HCT116 (cell line): ENCODE results near the gene TAS2R46.

Experiments used
- EZH2 ChIP-seq: fragments of 200-600 bp; sonication (generic); IDR thresholded peaks from 2 replicates; pipeline ENCODE4 v1.6.1; 2017; ENCODE audit warnings: antibody characterized with exemption, mixed run types
- EZH2phosphoT487 ChIP-seq: fragments of 200-600 bp; IDR thresholded peaks from 2 replicates; pipeline ENCODE4 v1.6.1; 2018; ENCODE audit warnings: antibody characterized with exemption, borderline replicate concordance
- POLR2A ChIP-seq: IDR thresholded peaks from 2 replicates; pipeline ENCODE4 v1.7.0; 2011; ENCODE audit warnings: borderline replicate concordance; ENCODE audit not compliant: insufficient read depth, insufficient read length; ENCODE audit errors: extremely low read depth
- SRF ChIP-seq: IDR thresholded peaks from 2 replicates; pipeline ENCODE4 v1.6.1; 2012; ENCODE audit warnings: low read depth
- TCF7L2 ChIP-seq: IDR thresholded peaks from 2 replicates; pipeline ENCODE4 v1.7.0; 2011; ENCODE audit warnings: borderline replicate concordance, inconsistent platforms; ENCODE audit not compliant: insufficient read depth, insufficient read length; ENCODE audit errors: extremely low read depth
- TF ChIP-seq, protein P1 (sequence below), 3 experiments: fragments of 200-600 bp in 1 of 3; sonication (generic) in 1 of 3; IDR thresholded peaks in 2 of 3; conservative IDR thresholded peaks in 1 of 3; 2 replicates each; pipeline ENCODE4 v1.5.1; 2012 to 2017; ENCODE audit warnings: low read depth in 2 of 3, low read length in 2 of 3, antibody characterized with exemption in 1 of 3, borderline replicate concordance in 1 of 3, control low read depth in 1 of 3, mild to moderate bottlenecking in 1 of 3, mixed read lengths in 1 of 3, mixed run types in 1 of 3, moderate library complexity in 1 of 3; ENCODE audit not compliant: insufficient read depth in 1 of 3

DNA sequence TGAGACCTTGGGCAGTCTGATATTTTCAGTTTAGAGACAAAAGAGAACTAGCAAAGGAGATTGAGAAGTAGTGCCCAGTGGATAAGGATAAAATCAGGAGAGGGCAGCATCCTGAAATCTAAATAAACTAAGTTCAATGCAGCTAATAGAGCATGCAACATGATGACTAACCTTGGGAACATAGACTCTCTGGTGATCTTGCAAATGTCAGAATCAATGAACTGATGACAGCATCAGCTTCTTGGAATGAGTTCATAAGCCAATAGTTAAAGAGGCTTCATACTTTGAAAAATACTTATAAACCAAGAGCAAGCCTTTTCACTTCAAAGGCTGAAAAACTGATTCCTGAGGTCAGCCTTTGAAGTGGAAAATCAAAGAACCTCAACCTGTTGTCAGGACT, 47.9 kb downstream of the TAS2R46 start:
- TF ChIP-seq, protein P1, sequence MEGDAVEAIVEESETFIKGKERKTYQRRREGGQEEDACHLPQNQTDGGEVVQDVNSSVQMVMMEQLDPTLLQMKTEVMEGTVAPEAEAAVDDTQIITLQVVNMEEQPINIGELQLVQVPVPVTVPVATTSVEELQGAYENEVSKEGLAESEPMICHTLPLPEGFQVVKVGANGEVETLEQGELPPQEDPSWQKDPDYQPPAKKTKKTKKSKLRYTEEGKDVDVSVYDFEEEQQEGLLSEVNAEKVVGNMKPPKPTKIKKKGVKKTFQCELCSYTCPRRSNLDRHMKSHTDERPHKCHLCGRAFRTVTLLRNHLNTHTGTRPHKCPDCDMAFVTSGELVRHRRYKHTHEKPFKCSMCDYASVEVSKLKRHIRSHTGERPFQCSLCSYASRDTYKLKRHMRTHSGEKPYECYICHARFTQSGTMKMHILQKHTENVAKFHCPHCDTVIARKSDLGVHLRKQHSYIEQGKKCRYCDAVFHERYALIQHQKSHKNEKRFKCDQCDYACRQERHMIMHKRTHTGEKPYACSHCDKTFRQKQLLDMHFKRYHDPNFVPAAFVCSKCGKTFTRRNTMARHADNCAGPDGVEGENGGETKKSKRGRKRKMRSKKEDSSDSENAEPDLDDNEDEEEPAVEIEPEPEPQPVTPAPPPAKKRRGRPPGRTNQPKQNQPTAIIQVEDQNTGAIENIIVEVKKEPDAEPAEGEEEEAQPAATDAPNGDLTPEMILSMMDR (IDR thresholded peaks at IDR 0.05 in 2 of 3, conservative IDR thresholded peaks at IDR 0.05 in 1 of 3; ENCODE audit: borderline replicate concordance in 1 of 3, insufficient read depth in 1 of 3, low read depth in 2 of 3, low read length in 2 of 3), result no peak
- TF ChIP-seq POLR2A (no peak), EZH2phosphoT487 (no peak), TCF7L2 (no peak), SRF (no peak), EZH2 (no peak)
